Suprapubic skin (tissue), 4 donors: ENCODE measurements around the gene MBP. TPM values are rescaled to one million over a fixed set of nuclear protein-coding genes. Genes with fewer than 3 reads are reported as not detected.
A peak's percentile ranks its signal among the peaks of the same experiment; 100 is the strongest.

Experiments used
- DNase-seq, 2 donors: peaks; one replicate each; pipeline ENCODE4 v3.0.0-alpha.2; 2019; ENCODE audit warnings: low spot score in 2 of 2
- H3K27ac ChIP-seq: fragments of 200-600 bp; sonication (generic); one replicate; pipeline ENCODE4 v1.5.1; 2019
- H3K27me3 ChIP-seq: fragments of 200-600 bp; sonication (generic); one replicate; pipeline ENCODE4 v1.5.1; 2019
- H3K36me3 ChIP-seq: fragments of 200-600 bp; sonication (generic); one replicate; pipeline ENCODE4 v1.5.1; 2019
- H3K4me1 ChIP-seq: fragments of 200-600 bp; sonication (generic); one replicate; pipeline ENCODE4 v1.5.1; 2019
- H3K4me3 ChIP-seq: fragments of 200-600 bp; sonication (generic); one replicate; pipeline ENCODE4 v1.5.1; 2019; ENCODE audit warnings: mild to moderate bottlenecking
- H3K9me3 ChIP-seq: fragments of 200-600 bp; sonication (generic); one replicate; pipeline ENCODE4 v1.5.1; 2019
- CTCF ChIP-seq, 2 donors: fragments of 200-600 bp in 1 of 2; fragments of 450-650 bp in 1 of 2; sonication (generic) in 1 of 2; IDR thresholded peaks; one replicate each; pipeline ENCODE4 v1.5.1; 2016 to 2019; ENCODE audit warnings: antibody characterized with exemption in 2 of 2, mild to moderate bottlenecking in 1 of 2, moderate library complexity in 1 of 2
- EP300 ChIP-seq: sonication (generic); formaldehyde crosslinking; IDR thresholded peaks from one replicate; pipeline ENCODE4 v1.6.1; 2017; ENCODE audit warnings: antibody characterized with exemption
- POLR2A ChIP-seq, 2 donors: fragments of 450-650 bp; IDR thresholded peaks; one replicate each; pipeline ENCODE4 v1.6.1; 2017; ENCODE audit warnings: antibody characterized with exemption in 2 of 2, mild to moderate bottlenecking in 2 of 2, moderate library complexity in 2 of 2
- POLR2AphosphoS5 ChIP-seq, 3 donors: sonication (generic); formaldehyde crosslinking; IDR thresholded peaks; one replicate each; pipeline ENCODE4 v1.6.1; 2017; ENCODE audit warnings: antibody characterized with exemption in 3 of 3
- WGBS: methylation state at CpG from one replicate; pipeline ENCODE4 v1.1.5; 2018; 5-methylcytosine and 5-hydroxymethylcytosine counted together
- total RNA-seq, 4 donors: library from RNA; depleted of rRNA; stranded (reverse); fragments of >200 nt; gene quantifications; one replicate each; pipeline ENCODE4 v1.1.0, GENCODE V29; 2016

The MBP gene
- total RNA-seq, 4 donors from 2014 or later, result 37.0 to 100 (median 69.3) TPM

- no peak for TF ChIP-seq EP300
- TF ChIP-seq POLR2AphosphoS5 (IDR thresholded peaks at IDR 0.05), result no peak
- TF ChIP-seq POLR2A (IDR thresholded peaks at IDR 0.05), result no peak
- no peak for TF ChIP-seq CTCF (IDR thresholded peaks at IDR 0.05)
- H3K4me3 ChIP-seq, result no peak overlapping the region
- no peaks in the 10 kb centered on the region for H3K9me3 ChIP-seq
- H3K36me3 ChIP-seq, result no peaks in the 10 kb centered on the region
- H3K27ac ChIP-seq, result peak overlapping the region; percentile 97
- DNase-seq, result no peak
- 78% methylated on average over 4 of the region's 4 CpGs for WGBS
- H3K27me3 ChIP-seq, result no peaks in the 10 kb centered on the region
- H3K4me1 ChIP-seq, result peaks cover 40% of the 10 kb centered on the region
Observed at GRCh38 chr18:77134611-77135010, 2.0 kb upstream of the MBP start.

GRCh38 chr18:77133835-77134496 is 1.4 kb upstream of the MBP start:
- Histone ChIP-seq H3K36me3 (no peaks in the 10 kb centered on the region), H3K27ac (peak overlapping the region; percentile 97), H3K9me3 (no peaks in the 10 kb centered on the region), H3K4me3 (peak overlapping the region; percentile 99), H3K4me1 (peaks cover 46% of the 10 kb centered on the region), H3K27me3 (no peaks in the 10 kb centered on the region)
- WGBS, result 36% methylated on average over 12 of the region's 12 CpGs
- TF ChIP-seq CTCF (IDR thresholded peaks at IDR 0.05) (peak in 1 of 2 donors; percentile 11), POLR2A (IDR thresholded peaks at IDR 0.05) (no peak), POLR2AphosphoS5 (IDR thresholded peaks at IDR 0.05) (peak in 1 of 3 donors; percentile 11), EP300 (no peak)
- DNase-seq, result no peak

GRCh38 chr18:77133051-77133834 is 660 bp upstream of the MBP start:
- no peaks in the 10 kb centered on the region for H3K27me3 ChIP-seq
- no peaks in the 10 kb centered on the region for H3K36me3 ChIP-seq
- H3K4me1 ChIP-seq, result peaks cover 52% of the 10 kb centered on the region

GRCh38 chr18:77131652-77132368 is 773 bp downstream of the MBP start:
- TF ChIP-seq EP300 (no peak), CTCF (IDR thresholded peaks at IDR 0.05) (no peak), POLR2AphosphoS5 (IDR thresholded peaks at IDR 0.05) (no peak), POLR2A (IDR thresholded peaks at IDR 0.05) (no peak)
- WGBS, result 5% methylated on average over 8 of the region's 76 CpGs
- peak; percentile 86 to 87 for DNase-seq

More at GRCh38 chr18:77133051-77133834, 660 bp upstream of the MBP start:
- Histone ChIP-seq H3K27ac (peak overlapping the region; percentile 97), H3K4me3 (peak overlapping the region; percentile 99), H3K9me3 (no peaks in the 10 kb centered on the region)
- WGBS, result 37% methylated on average over 43 of the region's 44 CpGs
- peak in 1 of 2 donors; percentile 45 for TF ChIP-seq POLR2A (IDR thresholded peaks at IDR 0.05)
- TF ChIP-seq POLR2AphosphoS5 (IDR thresholded peaks at IDR 0.05), result no peak
- DNase-seq, result peak in 1 of 2 donors; percentile 82

GRCh38 chr18:77131100-77131651 is 1.4 kb downstream of the MBP start:
- Histone ChIP-seq H3K36me3 (no peaks in the 10 kb centered on the region), H3K27me3 (no peaks in the 10 kb centered on the region), H3K4me1 (peaks cover 70% of the 10 kb centered on the region), H3K9me3 (no peaks in the 10 kb centered on the region), H3K27ac (peak overlapping the region; percentile 97), H3K4me3 (peak overlapping the region; percentile 99)
- no peak for DNase-seq
- TF ChIP-seq POLR2A (IDR thresholded peaks at IDR 0.05) (no peak), CTCF (IDR thresholded peaks at IDR 0.05) (no peak), POLR2AphosphoS5 (IDR thresholded peaks at IDR 0.05) (no peak), EP300 (no peak)
- WGBS, result 8% methylated on average over 12 of the region's 31 CpGs

More at GRCh38 chr18:77131652-77132368, 773 bp downstream of the MBP start:
- Histone ChIP-seq H3K27me3 (no peaks in the 10 kb centered on the region), H3K4me3 (peak overlapping the region; percentile 99), H3K9me3 (no peaks in the 10 kb centered on the region), H3K4me1 (peaks cover 66% of the 10 kb centered on the region), H3K36me3 (no peaks in the 10 kb centered on the region), H3K27ac (peak overlapping the region; percentile 97)
